NCI-H2107 (cell line): ENCODE data around the gene CHN1.

ENCODE experiments used
- DNase-seq: peaks from one replicate; lab custom pipeline; 2025; lab: John Stamatoyannopoulos, UW

The CHN1 gene

DNA sequence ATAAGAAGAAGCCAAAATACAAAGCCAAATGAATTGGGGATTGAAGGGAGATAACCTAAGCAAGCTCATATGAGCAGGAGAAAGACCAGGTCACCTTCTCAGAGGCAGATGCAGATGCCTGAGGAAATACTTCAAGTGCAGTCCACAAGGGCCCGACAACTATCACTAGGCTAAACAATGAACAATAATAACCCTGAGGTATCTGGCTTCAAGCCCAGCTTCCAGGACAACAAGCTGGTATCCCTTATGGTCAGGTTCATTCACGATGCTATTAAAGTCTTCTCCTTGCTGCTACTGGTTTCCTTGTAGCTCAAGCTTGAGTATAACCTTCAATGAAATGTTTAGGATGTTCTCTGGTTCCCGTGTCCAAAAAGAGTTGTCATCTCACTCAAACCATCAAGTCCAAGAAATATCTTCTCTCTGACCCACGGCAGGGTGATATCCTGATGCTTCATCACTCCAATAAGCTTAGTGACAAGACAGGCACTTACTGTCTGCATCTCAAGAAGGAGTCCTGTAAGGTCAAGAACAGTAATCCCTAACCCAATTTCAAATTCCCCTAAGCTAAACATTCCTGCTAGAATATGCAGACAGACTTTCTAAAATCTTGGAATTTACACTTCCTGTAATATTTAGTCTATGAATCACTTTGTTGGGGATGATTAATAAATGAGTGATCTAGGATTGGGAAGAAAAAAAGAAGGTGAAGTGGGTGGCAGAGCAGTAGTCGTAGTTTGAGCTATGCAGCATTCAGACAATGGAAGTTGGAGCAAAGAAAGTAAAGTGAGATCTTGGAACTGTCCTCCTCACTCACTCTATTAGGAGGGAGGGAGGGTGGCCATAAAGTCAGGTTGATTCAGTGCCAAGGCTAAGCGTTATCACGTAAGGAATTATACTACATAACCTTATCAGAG, 33.1 kb downstream of the CHN1 start:
- no peak for DNase-seq

DNA sequence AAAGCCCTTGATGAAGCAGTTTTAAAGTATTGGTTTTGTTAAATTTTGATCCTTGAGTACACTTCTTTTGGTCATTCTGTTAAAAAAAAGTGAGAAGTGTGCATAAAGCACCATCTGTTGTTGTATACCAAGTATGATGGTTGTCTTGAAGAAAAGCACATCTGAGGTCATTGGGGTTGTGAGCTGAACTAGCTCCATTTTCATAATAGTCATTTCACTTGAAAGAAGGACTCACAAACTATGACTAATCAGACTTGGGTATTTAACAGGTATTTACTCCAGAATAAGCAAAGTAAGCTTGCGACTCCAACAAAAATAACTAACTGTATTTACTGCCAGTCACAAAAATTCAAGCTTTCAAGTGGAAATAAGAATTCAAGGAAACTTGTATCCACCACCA, 35.1 kb downstream of the CHN1 start:
- no peak for DNase-seq

DNA sequence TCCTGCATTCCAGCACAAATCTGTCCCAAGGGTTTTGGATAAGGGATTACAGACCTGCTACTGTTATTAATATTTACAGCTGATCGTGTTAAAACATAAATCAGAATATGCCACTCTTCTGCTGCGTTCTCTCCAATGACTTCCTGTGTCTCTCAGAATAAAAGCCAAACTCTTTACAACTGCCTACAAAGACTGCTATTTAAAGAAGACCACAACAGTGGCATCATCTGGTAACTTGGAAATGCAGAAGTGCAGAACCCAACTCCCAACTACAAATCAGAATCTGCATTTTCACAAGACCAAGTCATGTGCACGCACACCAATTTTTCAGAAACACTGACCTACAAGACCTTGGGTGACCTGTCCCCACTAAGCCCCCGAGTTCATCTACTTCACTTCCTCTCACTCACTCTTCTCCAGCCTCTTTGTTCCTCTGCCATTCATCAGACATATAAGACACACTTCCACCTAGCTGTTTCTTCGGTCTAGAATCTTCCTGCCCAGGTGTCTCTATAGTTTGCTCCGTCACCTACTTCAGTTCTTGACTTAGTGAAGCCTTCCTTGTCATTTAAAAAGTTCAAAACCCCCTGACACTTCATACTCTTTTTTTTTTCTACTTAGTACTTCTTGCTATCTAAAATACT, 36.0 kb downstream of the CHN1 start:
- DNase-seq, result no peak

DNA sequence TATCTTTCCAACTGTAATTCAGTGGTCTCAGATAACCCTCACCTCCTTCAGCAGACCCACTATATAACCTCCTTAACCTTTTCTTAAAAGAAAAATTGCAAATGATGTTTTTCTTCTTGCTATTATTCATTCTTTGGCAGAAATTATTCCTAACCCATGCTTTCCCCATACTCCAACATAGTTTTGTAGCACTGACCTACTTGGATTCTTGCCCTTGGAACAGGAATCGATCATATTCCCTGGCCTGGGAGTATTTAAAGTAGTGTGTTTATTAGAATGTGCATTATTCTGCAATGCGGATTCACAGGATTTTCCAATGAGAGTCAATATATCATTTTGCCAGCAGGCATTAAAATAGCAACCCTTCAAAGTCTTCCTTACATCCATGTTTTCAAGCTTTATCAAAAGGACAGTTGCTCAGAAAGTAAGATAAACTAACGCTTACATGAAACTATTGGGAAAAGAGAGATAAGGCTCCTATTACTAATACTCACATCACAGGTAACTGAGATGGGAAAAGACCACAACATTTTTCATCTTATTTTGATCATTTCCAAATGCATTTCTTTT, 37.4 kb downstream of the CHN1 start:
- DNase-seq, result no peak

DNA sequence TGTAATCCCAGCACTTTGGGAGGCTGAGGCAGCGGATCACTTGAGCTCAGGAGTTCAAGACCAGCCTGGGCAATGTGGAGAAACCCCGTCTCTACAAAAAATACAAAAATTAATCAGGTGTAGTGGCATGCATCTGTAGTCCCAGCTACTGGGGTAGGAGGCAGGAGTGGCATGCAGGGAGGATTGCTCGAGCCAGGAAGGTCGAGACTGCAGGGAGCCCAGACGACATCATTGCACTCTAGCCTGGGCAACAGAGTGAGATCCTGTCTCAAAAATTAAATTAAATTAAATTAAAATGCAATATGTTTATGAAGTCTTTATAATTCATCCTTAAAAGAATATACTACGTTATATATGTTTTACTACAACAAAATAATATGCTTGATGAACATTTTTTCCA, 38.1 kb downstream of the CHN1 start:
- DNase-seq, result no peak

DNA sequence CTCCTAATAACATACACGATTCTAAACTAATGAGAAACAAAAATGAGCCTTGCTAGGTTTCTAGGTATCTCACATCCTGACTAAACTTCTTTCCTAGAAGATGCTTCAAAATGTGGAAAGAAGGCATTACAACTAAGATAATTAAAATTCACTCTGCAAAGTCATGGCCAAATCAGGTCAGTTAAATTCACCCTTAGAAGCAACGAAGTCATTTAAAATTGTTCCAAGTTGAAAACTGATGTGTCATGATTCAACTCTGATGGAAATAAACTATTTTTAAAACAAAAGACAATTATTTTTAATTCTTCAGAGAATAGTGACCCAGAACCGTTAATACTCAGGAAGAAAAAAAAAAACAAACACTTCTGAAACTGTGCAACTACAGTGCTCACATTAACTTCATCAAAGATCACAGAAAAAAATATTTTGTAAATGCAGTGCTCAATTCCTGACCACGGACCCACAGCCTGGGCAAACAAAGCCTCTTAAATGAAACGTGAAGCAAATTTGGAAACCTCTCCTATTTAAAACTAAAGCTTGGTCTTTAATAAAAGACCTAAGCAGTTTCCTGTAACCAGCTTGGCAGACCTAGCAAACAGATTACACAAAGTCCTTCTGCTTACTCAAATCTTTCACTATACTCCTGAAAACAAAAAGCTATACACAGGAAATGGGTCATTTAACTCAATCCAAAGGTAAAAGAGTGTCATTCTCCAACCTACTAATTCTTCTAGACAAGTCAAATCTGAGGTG, 39.0 kb downstream of the CHN1 start:
- DNase-seq, result no peak

DNA sequence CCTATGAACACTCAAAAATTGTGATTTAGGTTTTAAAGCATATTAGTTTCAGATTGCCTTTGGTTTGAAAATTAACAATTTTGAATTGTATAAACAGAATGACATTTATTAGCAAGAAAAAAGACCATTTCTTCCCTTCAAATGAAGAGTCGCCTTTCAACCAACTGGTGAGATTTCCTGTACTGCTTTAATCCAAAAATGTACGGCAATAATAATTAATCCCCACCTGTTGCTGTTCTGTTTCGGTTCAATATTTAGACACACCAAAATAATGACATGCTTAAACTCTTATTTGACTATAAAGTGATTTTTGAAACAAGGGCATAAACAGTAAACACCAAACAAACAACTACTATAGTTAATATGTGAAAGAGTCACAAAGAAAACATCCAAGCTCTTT, 39.6 kb downstream of the CHN1 start:
- DNase-seq, result no peak

DNA sequence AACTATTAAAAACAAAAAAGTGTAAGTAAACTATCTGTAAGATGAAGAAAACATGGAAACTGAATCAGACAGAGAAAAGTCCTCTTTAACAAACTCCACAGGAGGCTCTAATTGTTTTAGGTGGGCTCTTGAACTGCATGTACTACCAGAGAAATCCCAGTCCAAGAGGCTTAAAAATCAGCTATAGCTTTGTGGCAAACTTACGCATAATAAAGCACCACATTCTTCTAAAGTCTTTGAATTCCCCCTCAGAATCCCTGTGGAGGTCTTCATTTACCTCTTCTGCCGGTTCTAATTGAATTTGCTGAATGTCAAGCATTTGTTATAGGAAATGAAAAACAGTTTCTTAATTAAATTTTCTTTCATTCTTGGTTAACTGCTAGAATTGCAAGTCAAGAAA, 40.8 kb downstream of the CHN1 start:
- no peak for DNase-seq

DNA sequence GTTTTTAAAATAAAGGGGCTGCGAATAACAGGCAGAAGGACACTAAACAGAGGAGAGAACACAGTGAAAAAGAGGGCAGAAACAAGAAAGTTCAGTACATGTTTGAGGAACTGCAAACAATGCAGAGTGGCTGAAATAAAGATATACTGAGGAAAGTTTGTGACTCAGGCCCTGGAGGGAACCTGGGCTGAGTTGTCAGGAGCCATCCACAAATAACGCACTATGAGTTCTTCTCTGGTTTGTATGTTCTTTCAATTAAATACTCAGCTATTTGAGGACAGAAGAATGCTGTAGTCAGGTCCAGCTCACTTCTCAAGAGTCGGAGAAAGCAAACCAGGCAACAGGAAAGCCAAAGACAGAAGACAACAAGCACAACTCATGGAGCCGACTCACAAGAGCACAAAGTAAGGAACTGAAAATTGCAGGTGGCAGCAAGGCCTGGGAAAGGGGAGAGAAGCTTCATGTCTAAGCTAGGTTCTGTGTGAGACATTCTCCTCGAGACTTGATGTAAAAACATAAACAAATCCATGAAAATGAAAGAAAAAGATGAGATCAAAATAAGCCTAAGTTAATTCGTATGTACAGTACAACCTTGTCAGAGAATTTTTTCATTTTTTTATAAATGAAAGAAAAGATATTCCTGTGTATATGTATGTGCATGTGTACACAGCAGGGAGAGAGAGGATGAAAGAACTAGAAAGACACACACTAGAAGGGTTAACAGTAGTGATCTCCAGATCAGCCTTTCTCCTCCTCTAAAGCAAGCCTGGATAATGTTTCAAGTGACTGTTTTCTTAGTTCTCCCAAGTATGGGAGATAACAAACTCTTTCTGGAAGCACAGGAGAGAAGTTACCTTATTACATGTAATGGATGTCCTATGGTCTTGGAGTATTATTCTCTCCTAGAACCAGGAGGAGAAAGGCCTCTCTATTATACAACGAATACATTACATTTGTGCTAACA, 41.5 kb downstream of the CHN1 start:
- no peak for DNase-seq

DNA sequence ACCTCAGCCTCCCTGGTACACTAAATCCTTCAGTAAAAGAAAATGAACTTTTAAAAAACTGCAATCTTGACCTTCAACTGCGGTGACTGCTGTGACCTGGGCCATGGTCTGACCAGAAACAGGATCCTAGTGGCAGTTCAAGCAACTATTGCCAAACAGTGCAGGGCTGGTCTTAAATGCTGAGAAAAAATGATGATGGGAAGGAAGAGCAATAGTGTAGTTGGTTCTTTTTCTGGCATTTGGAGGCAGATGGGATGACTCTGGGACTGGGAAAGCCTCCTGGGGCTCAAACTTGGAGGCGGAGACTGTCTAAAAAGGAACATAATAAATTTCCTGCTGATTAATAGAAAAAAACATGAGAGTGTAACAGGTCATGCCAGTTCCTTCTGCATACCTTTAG, 45.4 kb downstream of the CHN1 start:
- DNase-seq, result no peak

DNA sequence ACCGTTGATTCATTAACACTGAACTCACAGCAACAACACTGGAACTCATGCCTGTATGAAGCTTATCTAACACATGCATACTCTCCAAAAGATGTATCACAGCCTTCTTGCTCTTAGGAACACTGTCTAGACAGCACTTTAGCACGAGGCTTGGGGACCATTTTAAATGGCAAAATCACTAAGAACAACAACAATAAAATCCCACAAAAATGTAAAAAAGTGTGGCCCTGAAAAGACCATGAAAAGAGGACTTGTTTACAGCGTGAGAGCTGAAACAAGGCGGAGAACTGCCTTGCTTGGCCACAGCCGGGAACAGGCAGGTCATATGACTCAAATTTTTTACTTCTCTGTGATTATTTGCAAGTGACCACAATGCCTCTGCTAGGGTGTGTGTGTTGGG, 48.1 kb downstream of the CHN1 start:
- no peak for DNase-seq

DNA sequence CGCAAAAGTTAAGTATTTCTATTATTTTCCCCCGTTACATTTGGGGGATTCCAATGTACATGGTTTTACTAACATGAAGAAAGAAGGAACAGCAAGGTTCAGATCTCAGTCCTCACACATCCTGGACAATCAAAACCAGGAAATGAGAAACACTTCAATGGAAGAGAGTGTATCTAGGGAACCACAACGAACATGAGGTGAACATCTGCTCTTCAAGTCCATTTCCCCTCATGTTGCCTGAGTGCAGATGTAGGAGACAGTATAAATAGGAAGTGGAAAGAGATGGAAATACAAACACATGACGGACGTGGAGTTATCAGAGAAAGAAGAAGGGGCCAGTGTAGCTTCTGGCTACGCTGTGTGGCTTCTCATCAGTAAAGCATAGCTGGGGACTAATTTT, 52.6 kb downstream of the CHN1 start:
- no peak for DNase-seq

DNA sequence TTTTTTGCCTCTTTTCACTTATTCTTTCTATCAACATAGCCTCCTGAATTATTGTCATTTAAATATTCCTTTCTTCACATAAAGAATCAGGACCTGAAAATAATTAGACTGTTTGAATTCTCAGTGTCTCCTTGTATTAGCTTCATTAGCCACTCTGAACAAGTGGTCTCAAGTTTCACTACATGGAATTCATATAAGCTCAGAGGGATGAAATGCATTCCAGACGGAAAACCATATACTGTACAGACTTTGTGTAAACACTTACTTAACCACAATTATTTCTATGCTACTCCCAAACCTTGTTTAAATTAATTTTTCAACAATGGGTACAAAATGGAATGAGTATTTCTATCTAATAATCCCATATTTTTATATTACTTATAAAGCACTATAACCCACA, 53.4 kb downstream of the CHN1 start:
- DNase-seq, result no peak

DNA sequence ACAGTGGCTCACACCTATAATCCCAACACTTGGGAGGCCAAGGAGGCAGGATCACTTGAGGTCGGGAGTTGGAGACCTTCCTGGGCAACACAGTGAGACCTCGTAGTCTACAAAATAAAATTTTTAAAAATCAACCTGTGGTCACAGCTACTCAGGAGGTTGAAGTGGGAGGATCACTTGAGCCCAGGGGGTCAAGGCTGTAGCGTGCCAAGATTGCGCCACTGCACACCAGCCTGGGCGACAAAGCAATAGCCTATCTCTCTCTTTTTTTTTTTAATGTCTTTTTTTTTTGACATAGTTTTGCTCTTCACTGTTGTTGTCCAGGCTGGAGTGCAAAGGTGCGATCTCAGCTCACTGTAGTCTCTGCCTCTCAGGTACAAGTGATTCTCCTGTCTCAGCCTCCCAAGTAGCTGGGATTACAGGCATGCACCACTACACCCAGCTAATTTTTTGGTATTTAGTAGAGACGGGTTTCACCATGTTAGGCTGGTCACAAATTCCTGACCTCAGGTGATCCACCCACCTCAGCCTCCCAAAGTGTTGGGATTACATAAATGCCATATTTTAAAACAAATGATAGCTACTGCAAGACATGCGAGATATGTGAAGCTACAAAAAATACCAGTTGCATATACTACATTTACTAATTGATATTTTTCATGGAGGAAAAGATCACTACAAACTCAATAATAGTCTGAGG, 55.0 kb downstream of the CHN1 start:
- DNase-seq, result no peak

DNA sequence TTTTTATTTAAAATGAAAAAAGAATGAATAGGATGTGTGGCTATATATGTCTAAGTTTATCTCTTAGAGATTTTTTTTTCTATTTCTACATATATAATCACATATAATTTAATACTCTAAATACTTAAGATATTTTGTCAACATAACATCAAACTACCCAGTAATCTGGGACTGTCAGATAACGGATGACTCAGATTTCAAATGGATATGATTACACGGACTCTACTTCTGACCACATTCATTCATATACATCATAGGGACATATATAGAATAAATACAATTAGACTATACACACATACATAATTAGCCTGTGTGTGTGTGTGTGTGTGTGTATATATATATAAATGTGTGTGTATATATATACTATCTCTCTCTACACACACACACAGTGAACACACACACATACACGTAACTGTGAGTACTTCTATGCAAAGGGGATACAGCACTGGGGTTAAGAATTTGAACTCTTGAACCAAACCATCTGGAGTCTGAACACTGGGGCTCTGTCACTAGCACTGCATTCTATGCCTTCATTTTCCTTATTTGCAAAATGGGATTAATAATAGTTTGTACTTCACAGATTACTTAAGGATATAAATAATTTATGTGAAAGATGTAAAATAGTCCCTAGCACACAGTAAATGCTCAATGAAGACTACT, 59.5 kb downstream of the CHN1 start:
- DNase-seq, result no peak

DNA sequence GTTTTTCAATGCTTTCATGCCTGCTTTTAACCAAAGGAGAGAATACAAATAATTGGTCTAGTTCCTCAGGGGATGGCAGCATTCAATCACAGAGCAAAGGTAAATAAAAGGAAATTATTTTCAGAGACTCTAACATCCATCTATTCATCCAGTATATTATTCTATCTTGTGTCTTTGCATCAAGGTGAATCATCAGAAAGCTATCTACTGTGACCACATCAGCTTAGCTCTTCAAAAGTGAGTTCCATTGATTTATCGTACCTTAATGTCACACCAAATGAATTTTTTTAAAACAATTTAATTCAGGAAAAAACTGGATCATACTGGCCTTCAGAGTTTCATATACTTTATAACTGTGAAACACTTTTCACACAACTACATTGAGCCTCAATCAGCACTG, 66.1 kb downstream of the CHN1 start:
- no peak for DNase-seq

DNA sequence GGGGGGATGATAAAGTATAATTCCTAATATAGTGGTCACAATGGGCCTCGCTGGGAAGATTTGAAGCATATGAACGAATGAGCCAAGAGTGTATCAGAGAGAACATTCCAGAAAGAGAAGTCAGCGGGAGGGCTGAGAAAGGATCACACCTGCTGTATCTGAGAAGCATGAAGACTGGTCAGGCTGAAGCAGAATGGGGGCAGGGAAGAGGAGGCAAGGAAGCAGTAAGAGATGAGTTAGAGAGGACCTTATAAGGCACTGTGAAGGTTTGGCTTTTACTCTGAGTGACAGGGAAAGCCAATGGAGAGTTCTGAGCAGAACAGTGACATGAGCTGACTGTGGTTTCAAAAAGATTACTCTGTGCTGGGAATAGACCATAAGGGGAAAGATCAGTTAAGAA, 73.5 kb downstream of the CHN1 start:
- no peak for DNase-seq

DNA sequence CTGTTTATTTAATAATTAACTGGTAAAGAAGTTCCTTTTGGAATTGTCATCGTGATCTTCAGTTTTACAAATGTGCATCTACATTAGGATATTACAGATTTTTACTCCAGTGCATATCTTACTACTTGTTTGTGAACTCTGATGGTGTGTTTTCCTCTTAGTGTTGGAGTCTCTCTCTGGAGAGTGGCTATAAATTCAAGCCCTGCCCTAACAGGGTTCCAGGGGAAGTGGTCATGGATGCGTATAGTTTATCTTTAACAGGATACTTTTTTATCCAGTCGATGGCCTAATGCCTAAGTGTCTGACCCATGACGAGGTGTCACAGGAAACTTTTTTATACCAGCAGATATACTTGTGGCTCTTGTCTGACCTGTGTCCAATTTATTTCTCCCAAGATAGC, 75.4 kb downstream of the CHN1 start:
- no peak for DNase-seq

DNA sequence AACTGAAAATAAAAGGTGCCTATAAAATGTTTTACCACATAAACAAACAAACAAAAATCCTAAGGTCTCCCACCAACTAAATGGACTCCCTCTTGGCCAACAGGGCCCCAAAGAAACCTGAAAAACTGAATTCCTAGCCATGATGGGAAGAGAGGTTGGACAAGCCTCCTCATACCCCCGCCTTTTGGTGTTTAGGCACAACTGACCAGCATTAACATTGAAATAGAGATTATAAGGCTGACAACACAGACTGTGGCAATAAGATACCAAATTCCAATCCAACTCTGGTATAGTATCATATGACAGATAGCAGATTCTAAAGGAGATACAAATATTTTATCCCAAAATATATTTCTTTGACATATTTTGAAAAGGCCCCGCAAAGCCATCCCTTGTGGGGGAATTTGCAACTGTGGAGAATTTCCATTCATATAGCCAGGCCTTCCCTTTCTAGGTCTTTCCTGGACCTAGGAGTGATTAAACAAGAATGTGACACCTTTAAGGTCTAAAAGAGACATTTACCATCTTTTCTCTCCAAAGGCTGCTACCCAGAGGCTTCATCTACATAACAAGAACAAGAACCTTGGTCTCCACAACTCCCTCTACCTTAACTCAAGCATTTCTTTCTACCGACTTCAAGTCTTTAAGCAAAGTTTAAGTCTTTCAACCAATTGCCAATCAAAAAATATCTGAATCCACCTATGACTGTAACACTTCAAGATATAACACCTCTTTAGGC, 80.0 kb downstream of the CHN1 start:
- DNase-seq, result no peak
